Non-pigmented ciliary epithelial cell (primary cell): ENCODE data around the gene SYNC.
"Not testable (repeated sequence)": the region's sequence is repeated elsewhere in the genome, so short reads cannot be mapped to it uniquely, and the experiment has no call there.

ENCODE experiments used
- DNase-seq: peaks from one replicate; pipeline ENCODE4 v3.0.0-alpha.2; 2010; ENCODE audit warnings: low read depth

SYNC gene

DNA sequence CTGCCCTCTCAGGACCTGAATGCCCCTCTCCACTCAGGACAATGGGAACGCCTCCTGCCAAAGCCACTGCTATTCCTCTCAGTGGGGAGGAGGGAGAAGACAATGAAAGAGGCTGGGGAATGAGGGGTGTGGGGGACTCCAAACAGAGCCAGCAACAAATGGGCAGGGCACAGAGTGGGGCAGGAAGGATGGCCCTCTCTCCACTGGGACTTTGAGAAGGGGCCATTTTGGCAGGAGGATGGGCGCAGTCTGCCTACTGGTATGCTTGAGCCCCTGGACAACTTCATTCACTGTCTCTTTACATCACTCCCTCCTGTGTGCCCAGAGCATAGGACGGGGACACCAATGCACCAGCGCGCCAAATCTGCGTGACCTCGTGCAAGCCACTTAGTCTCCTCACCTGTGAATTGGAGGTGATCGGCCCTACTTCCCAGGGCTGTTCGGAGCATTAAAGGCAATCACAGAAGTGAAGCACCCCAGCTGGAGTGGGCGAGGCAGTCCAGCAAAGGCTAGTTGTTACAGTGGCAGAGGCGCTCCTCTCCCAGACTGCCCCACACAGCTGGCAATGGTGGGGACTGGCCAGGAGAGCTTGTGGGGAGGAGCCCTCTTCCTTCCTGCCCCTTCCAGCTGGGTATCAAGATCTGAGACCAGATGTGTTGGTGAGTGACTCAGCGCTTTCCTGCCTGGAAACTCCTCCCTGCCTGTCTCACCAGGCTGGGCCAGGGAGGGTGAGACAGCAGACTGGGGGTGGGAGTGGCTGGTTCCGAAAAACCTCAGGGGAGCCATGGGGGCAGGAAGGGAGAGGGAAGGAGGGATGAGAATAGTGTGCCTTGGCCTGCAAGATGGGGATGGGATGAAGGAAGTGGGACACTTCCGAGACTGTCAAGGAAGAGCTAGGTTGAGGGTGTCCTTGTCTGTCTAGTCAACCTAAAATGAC lies 22.4 kb upstream of the SYNC start:
- peak; percentile 70 for DNase-seq

DNA sequence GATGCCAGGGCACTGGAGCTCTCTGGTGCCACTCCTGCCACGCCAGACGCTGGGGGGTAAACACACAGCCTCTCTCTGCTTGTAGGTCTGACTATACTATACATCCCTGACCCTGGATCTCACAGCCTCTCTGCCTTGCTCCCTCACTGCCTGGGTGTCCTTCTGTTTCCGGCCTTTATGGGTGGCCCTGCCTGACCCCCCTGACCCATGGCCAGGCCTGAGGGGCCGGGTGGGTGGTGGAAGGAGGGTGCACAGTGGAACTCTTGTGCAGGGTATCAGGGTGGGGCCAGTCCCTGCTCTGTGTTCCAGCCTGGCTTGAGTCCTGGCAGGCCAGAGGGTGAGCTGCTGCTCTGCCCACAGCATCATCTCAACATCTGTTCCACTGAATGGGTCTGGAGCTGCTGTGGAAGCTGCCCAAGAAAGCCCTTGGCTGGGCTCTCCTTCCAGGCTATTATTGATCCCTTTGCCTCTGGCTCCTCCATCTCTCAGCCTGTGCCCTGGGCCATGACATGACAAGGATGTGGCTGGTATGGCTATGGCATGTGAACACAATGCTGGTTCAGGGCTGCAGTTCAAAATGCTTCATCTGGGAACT lies 17.2 kb upstream of the SYNC start:
- DNase-seq, result no peak

- DNase-seq, result no peak
Observed at GRCh38 chr1:32718527-32718926, 16.0 kb upstream of the SYNC start.

DNA sequence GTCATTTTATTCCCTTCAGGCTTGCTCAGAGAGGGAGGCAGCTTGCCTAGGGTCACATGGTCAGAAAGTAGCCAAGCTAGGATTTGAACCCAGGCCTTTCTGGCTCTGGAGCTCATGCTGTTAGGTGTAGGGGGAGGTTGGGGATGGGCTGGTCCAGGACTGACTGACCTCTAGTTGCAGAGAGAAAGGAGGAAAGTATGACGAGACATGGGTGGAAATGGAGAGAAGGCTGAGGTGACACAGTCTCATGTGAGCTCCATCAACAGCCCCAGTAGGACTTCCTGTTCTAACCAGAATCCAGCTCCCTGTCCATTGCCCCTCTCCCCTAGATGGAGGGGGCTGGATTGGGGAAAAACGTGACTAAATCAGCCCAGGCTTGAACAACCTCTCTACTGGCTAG lies 15.5 kb upstream of the SYNC start:
- no peak for DNase-seq

DNA sequence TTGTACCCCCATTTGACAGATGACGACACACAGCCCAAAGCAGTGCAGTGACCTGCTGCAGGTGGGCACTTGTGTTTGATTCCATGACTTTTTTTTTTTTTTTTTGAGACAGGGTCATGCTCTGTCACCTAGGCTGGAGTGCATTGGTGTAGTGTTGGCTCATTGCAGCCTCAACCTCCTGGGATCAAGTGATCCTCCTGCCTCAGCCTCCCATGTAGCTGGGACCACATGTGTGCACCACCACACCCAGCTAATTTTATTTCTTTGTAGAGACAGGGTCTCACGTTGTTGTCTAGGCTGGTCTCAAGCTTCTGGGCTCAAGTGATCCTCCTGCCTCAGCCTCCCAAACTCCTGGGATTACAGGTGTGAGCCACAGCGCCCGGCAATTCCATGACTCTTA lies 14.9 kb upstream of the SYNC start:
- DNase-seq, result no peak

GRCh38 chr1:32716312-32717148 lies 14.0 kb upstream of the SYNC start:
- DNase-seq, result no peak

DNA sequence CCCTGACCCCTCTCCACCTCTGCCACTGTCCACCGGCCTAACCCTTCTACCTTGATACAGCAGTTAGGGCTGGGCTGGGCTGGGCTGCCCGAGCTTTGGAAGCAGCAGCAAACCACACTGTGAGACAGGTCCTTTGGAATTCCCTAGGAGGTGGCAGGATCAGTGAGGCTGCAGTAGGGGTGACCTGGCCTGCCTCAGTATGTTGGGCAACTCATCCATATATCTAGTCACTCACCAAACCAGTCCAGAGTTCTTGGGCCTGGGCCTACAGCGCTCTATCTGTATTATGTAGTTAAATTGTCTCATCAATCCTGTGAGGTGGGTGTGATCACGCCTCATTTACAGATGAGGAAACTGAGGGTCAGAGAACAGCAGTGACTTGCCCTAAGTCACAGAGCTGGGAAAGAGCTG lies 13.3 kb upstream of the SYNC start:
- DNase-seq, result no peak

- no peak for DNase-seq
Observed at GRCh38 chr1:32714277-32714676, 11.7 kb upstream of the SYNC start.

GRCh38 chr1:32713081-32713480 lies 10.5 kb upstream of the SYNC start:
- no peak for DNase-seq

GRCh38 chr1:32711221-32711620 lies 8.7 kb upstream of the SYNC start:
- DNase-seq, result not testable (repeated sequence)

DNA sequence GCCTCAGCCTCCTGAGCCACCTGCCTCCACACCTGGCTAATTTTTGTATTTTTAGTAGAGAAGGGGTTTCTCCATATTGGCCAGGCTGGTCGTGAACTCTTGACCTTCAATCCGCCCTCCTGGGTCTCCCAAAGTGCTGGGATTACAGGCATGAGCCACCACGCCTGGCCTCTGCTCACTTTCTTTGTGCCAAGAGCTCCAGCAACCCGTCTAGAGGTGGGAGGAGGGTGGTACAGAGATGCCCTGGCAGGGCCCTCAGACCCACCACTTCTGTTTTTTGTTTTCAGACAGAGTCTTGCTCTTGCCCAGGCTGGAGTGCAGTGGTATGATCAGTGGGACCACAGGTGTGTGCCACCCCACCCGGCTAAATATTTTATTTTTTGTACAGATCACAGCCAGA lies 6.9 kb upstream of the SYNC start:
- DNase-seq, result no peak

GRCh38 chr1:32709075-32709474 lies 6.5 kb upstream of the SYNC start:
- no peak for DNase-seq

DNA sequence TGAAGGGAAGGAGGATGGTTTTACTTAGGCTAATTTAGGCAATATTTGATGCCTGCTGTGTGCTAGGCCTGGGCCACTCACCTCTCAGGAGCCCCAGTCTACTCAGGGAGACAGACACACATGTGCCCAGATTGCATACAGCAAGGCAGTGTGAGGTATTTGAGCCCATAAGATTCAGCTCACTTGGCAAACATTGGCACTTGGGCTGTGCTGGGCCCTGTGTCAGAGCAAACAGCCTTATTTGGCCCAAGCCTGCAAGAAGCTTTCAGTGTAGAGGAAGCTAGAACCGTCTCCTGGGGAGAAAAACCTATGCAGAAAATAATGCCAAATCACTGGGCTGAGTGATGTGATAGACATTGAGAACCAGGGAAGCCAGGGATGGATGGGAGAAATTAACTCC lies 3.9 kb upstream of the SYNC start:
- DNase-seq, result no peak

GRCh38 chr1:32705516-32705915 lies 2.9 kb upstream of the SYNC start:
- DNase-seq, result no peak

- peak; percentile 75 for DNase-seq
Observed at GRCh38 chr1:32703479-32704291, 1.1 kb upstream of the SYNC start.

- DNase-seq, result no peak
Observed at GRCh38 chr1:32701951-32702598, 495 bp downstream of the SYNC start.

DNA sequence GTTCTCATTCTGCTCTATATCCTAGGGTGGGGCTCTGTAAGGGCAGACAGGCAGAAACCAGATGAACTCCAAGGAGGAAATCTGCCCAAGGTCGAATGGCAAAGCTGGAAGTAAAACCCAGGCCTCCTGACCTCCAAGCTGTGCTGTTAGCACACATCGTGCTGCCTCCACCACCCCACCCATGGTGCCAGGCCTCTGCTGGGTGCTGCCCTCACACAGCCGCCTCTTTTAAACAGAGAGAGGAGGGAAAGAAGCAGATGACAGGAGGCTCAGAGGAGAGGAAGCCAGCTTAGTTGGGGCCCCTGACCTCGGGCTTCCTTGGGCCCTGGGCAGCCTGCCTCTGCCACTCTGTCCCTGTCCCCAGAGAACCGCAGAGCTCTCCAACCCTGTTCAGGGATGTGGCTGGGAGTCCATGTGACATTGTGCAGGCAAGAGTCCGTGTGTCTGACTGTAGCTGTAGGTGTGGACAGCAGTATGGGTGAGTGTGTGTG lies 1.1 kb downstream of the SYNC start:
- no peak for DNase-seq

DNA sequence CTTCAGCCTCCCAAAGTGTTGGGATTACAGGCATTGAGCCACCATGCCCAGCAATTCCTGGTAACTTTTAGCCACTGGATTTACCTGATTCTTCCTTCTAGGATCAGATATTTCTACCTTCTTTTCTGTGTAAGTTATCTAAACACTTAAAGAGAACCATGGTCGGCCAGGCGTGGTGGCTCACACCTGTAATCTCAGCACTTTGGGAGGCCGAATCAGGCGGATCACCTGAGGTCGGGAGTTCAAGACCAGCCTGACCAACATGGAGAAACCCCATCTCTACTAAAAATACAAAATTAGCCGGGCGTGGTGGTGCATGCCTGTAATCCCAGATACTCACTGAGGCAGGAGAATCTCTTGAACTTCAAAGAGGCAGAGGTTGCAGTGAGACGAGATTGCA lies 5.6 kb downstream of the SYNC start:
- not testable (repeated sequence) for DNase-seq

GRCh38 chr1:32696041-32696440 lies 6.5 kb downstream of the SYNC start:
- no peak for DNase-seq

GRCh38 chr1:32695098-32695904 lies 7.3 kb downstream of the SYNC start:
- no peak for DNase-seq
